HCT116 (cell line): ENCODE measurements around the gene MUC6. TPM values are rescaled to one million over a fixed set of nuclear protein-coding genes. Genes with fewer than 3 reads are reported as not detected.

Experiments used
- ATAC-seq: fragments of 200-7000 bp; cut with Tn5 transposase; 2 replicates; pipeline ENCODE4 v1.9.1; 2020; ENCODE audit warnings: mild to moderate bottlenecking, moderate library complexity
- BruUV-seq: library from RNA; stranded (reverse); fragments of 400-500 nt; replicated peaks from 2 replicates; lab custom pipeline; 2021; lab: Mats Ljungman, UMichigan
- CTCF ChIA-PET: fragments of 300-600 bp; sonication (Branson Sonifier 250); formaldehyde crosslinking; loops from one replicate; lab custom pipeline; 2021; ENCODE audit warnings: antibody characterized with exemption; lab: Charles Lee
- POLR2A ChIA-PET: fragments of 300-600, 350-600 bp; sonication (Branson Sonifier 250); formaldehyde crosslinking; loops from one replicate; lab custom pipeline; 2021; ENCODE audit warnings: antibody characterized with exemption; lab: Charles Lee
- RAD21 ChIA-PET, 2 experiments: fragments of 300-600 bp; sonication (Branson Sonifier 250); formaldehyde crosslinking; loops; one replicate each; lab custom pipeline; 2023; ENCODE audit warnings: low total read pairs in 2 of 2; ENCODE audit not compliant: uncharacterized antibody in 2 of 2, unreplicated experiment in 2 of 2, low non-redundant PET in 1 of 2; lab: Charles Lee
- DNase-seq: peaks from one replicate; pipeline ENCODE4 v3.0.0-alpha.2; 2010; ENCODE audit warnings: low read depth, low spot score
- H2AFZ ChIP-seq: fragments of 200-600 bp; shearing (Covaris generic), sonication (generic); 2 replicates; pipeline ENCODE4 v1.6.1; 2017; ENCODE audit warnings: low read depth, mixed run types, mixed read lengths, antibody characterized with exemption, low read length; ENCODE audit not compliant: poor library complexity, severe bottlenecking
- H3K27ac ChIP-seq: 2 replicates; pipeline ENCODE4 v1.5.1; 2012; ENCODE audit warnings: low read depth, low read length
- H3K27me3 ChIP-seq: fragments of 200-600 bp; sonication (generic); 2 replicates; pipeline ENCODE4 v1.6.1; 2016; ENCODE audit warnings: mixed run types, low read length, mixed read lengths; ENCODE audit not compliant: insufficient read depth
- H3K36me3 ChIP-seq, 2 experiments: fragments of 200-500 bp in 1 of 2; fragments of 200-600 bp in 1 of 2; sonication (Bioruptor generic) in 1 of 2; sonication (generic) in 1 of 2; 2 replicates each; pipeline versions ENCODE4 v1.5.1 to v1.6.1; 2014 to 2016; ENCODE audit warnings: low read length in 2 of 2, inconsistent platforms in 1 of 2, mixed read lengths in 1 of 2, mixed run types in 1 of 2; ENCODE audit not compliant: insufficient read depth in 2 of 2, control insufficient read depth in 1 of 2
- H3K4me1 ChIP-seq, 2 experiments: fragments of 200-600 bp in 1 of 2; sonication (generic) in 1 of 2; 2 replicates each; pipeline versions ENCODE4 v1.5.1 to v1.6.1; 2012 to 2017; ENCODE audit warnings: low read length in 2 of 2, inconsistent platforms in 1 of 2, mild to moderate bottlenecking in 1 of 2, mixed read lengths in 1 of 2, mixed run types in 1 of 2, moderate library complexity in 1 of 2; ENCODE audit not compliant: insufficient read depth in 2 of 2, control insufficient read depth in 1 of 2
- H3K4me2 ChIP-seq: fragments of 200-600 bp; sonication (generic); 2 replicates; pipeline ENCODE4 v1.6.1; 2017; ENCODE audit warnings: mixed run types, low read length, mixed read lengths
- H3K4me3 ChIP-seq, 2 experiments: fragments of 200-600 bp in 1 of 2; sonication (generic) in 1 of 2; replicated peaks in 1 of 2; 2 replicates each; pipeline ENCODE4 v1.5.1; 2011 to 2016; ENCODE audit warnings: low read length in 2 of 2, control low read depth in 1 of 2, low read depth in 1 of 2, mild to moderate bottlenecking in 1 of 2, mixed read lengths in 1 of 2, mixed run types in 1 of 2
- H3K79me2 ChIP-seq: fragments of 200-600 bp; sonication (generic); 2 replicates; pipeline ENCODE4 v1.6.1; 2017; ENCODE audit warnings: mild to moderate bottlenecking, mixed run types, low read length, moderate library complexity, mixed read lengths; ENCODE audit not compliant: insufficient read depth
- H3K9ac ChIP-seq: fragments of 200-600 bp; sonication (generic); 2 replicates; pipeline ENCODE4 v1.6.1; 2016; ENCODE audit warnings: low read length, mixed read lengths
- H3K9me2 ChIP-seq: fragments of 200-600 bp; sonication (generic), shearing (Covaris generic); 2 replicates; pipeline ENCODE4 v1.6.1; 2017; ENCODE audit warnings: mixed run types, mild to moderate bottlenecking, moderate library complexity; ENCODE audit not compliant: insufficient read depth
- H3K9me3 ChIP-seq, 2 experiments: fragments of 200-500 bp in 1 of 2; fragments of 200-600 bp in 1 of 2; sonication (Bioruptor generic) in 1 of 2; sonication (generic) in 1 of 2; 2 replicates each; pipeline ENCODE4 v1.6.1; 2014 to 2017; ENCODE audit warnings: low read length in 2 of 2, mixed read lengths in 2 of 2, inconsistent platforms in 1 of 2, low read depth in 1 of 2, mild to moderate bottlenecking in 1 of 2, mixed run types in 1 of 2, moderate library complexity in 1 of 2; ENCODE audit not compliant: control insufficient read depth in 1 of 2, insufficient read depth in 1 of 2
- H4K20me1 ChIP-seq: fragments of 200-600 bp; sonication (generic), shearing (Covaris generic); 2 replicates; pipeline ENCODE4 v1.6.1; 2017; ENCODE audit warnings: mixed run types, mild to moderate bottlenecking, moderate library complexity; ENCODE audit not compliant: insufficient read depth
- CBX3 ChIP-seq: IDR thresholded peaks from 2 replicates; pipeline ENCODE4 v1.6.1; 2012; ENCODE audit warnings: low read depth
- EGR1 ChIP-seq: IDR thresholded peaks from 2 replicates; pipeline ENCODE4 v1.6.1; 2012; ENCODE audit warnings: low read depth
- EZH2phosphoT487 ChIP-seq: fragments of 200-600 bp; IDR thresholded peaks from 2 replicates; pipeline ENCODE4 v1.6.1; 2018; ENCODE audit warnings: antibody characterized with exemption, borderline replicate concordance
- ZBTB33 ChIP-seq: IDR thresholded peaks from 2 replicates; pipeline ENCODE4 v1.6.1; 2011; ENCODE audit warnings: mild to moderate bottlenecking, low read length, moderate library complexity; ENCODE audit not compliant: insufficient replicate concordance; ENCODE audit errors: extremely low read depth
- ZFX ChIP-seq: fragments of 450-650 bp; IDR thresholded peaks from 2 replicates; pipeline ENCODE4 v1.6.1; 2017
- intact Hi-C: fragments of 100-400 bp; cut with micrococcal nuclease; formaldehyde crosslinking; loops from 2 replicates; pipeline ENCODE4 v1.10.0; 2022
- total RNA-seq: library from RNA; stranded (reverse); gene quantifications from one replicate; pipeline ENCODE4 v1.2.1, GENCODE V29; 2021; ENCODE audit not compliant: unreplicated experiment
- TF ChIP-seq, protein P1 (sequence below), 3 experiments: fragments of 200-600 bp in 1 of 3; sonication (generic) in 1 of 3; IDR thresholded peaks in 2 of 3; conservative IDR thresholded peaks in 1 of 3; 2 replicates each; pipeline ENCODE4 v1.5.1; 2012 to 2017; ENCODE audit warnings: low read depth in 2 of 3, low read length in 2 of 3, antibody characterized with exemption in 1 of 3, borderline replicate concordance in 1 of 3, control low read depth in 1 of 3, mild to moderate bottlenecking in 1 of 3, mixed read lengths in 1 of 3, mixed run types in 1 of 3, moderate library complexity in 1 of 3; ENCODE audit not compliant: insufficient read depth in 1 of 3

MUC6 gene
- total RNA-seq, 1 experiment from 2014 or later, result 0.02 TPM

DNA sequence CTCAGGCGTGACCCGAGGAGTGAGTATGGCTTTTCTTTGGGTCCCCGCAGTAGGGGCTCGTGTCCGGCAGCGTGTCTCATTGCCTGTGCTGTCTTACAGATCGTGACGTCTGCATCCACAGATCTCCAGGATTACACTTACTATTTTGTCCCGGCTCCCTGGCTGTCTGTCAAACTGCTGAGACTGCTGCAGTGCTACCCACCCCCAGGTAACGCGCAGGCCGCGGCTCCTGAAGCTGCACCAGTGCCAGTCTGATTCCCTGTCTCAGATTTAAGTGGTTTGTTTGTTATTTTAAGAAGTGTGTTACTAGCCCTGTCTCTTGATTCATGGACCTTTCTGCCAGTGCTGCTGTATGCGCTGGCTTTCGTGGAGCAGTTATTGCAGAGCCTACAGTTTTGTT is 52.0 kb downstream of the MUC6 start:
- H3K27ac ChIP-seq, result no peak overlapping the region
- H3K9ac ChIP-seq, result no peak overlapping the region
- H3K36me3 ChIP-seq, result peaks cover 25 to 33% of the 10 kb centered on the region in 2 experiments
- H3K4me2 ChIP-seq, result no peak overlapping the region
- no peaks in the 10 kb centered on the region for H3K79me2 ChIP-seq
- DNase-seq (no peak), ATAC-seq (no peak)
- ChIA-PET CTCF (no interaction called here), POLR2A (no interaction called here), RAD21 (no interaction called here)
- no peaks in the 10 kb centered on the region for H3K4me1 ChIP-seq
- no peak overlapping the region for H2AFZ ChIP-seq
- H3K4me3 ChIP-seq, result no peak overlapping the region
- TF ChIP-seq ZBTB33 (no peak), EZH2phosphoT487 (no peak), EGR1 (no peak), CBX3 (no peak), ZFX (no peak)
- TF ChIP-seq, protein P1, sequence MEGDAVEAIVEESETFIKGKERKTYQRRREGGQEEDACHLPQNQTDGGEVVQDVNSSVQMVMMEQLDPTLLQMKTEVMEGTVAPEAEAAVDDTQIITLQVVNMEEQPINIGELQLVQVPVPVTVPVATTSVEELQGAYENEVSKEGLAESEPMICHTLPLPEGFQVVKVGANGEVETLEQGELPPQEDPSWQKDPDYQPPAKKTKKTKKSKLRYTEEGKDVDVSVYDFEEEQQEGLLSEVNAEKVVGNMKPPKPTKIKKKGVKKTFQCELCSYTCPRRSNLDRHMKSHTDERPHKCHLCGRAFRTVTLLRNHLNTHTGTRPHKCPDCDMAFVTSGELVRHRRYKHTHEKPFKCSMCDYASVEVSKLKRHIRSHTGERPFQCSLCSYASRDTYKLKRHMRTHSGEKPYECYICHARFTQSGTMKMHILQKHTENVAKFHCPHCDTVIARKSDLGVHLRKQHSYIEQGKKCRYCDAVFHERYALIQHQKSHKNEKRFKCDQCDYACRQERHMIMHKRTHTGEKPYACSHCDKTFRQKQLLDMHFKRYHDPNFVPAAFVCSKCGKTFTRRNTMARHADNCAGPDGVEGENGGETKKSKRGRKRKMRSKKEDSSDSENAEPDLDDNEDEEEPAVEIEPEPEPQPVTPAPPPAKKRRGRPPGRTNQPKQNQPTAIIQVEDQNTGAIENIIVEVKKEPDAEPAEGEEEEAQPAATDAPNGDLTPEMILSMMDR (IDR thresholded peaks at IDR 0.05 in 2 of 3, conservative IDR thresholded peaks at IDR 0.05 in 1 of 3; ENCODE audit: borderline replicate concordance in 1 of 3, insufficient read depth in 1 of 3, low read depth in 2 of 3, low read length in 2 of 3), result no peak
- no peaks in the 10 kb centered on the region for H3K27me3 ChIP-seq
- intact Hi-C loops, result no loop called here
- no peaks in the 10 kb centered on the region for H3K9me3 ChIP-seq
- BruUV-seq, result no TSS peak
- no peaks in the 10 kb centered on the region for H4K20me1 ChIP-seq
- H3K9me2 ChIP-seq, result no peaks in the 10 kb centered on the region
